NK-92 (cell line): ENCODE results near the gene ADARB2.

Experiments
- DNase-seq: peaks from one replicate; lab custom pipeline; 2025; ENCODE audit not compliant: unreplicated experiment; lab: John Stamatoyannopoulos, UW

Gene ADARB2

DNA sequence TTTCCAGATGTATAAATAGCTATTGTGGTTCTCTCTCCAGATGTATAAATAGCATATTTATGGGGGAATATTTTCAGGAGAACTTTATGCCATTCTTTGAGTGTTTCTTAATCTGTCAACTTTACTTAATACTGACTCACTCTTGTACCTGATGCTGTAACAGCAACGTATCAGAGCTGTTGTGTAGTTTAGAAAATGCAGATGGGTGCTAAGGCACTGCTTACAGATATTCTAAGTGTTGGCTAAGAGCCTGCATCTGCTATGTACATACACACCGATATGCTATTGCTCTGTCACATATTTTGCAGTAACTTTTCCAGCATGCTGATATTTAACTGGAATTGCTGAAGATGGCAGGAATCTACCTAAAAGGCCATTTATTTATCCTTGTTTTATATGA lies 609.2 kb downstream of the ADARB2 start:
- DNase-seq, result no peak

DNA sequence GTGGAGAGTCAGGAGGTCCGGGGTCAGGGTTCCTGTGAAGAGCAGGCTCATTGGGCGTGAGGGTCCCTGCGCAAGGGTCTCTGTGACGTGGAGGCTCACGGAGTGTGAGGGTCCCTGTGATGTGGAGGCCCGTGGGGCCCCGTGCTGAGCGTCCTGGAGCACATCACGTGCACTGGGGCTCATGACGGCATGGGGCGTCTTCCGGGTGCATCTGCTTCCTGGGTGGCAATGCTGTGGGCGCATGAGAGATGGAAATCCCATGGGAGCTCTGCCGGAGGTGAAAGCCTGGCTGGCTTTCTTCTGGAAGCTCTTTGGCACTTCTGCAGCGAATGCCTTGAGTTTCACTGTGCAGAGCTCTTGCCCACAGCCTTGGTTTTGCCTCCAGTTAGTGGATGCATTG lies 609.7 kb downstream of the ADARB2 start:
- DNase-seq, result no peak
